WTC11 (cell line): ENCODE results near the gene PGAP6. TPM values are rescaled to one million over a fixed set of nuclear protein-coding genes. Genes with fewer than 3 reads are reported as not detected.

ENCODE experiments used
- ATAC-seq: fragments of 200-7000 bp; cut with Tn5 transposase; 2 replicates; pipeline ENCODE4 v1.10.0; 2021; ENCODE audit warnings: mild to moderate bottlenecking, moderate library complexity
- CTCF ChIA-PET: fragments of 300-600 bp; sonication (Branson Sonifier 250); formaldehyde crosslinking; loops from one replicate; lab custom pipeline; 2021; ENCODE audit warnings: antibody characterized with exemption; lab: Charles Lee
- POLR2A ChIA-PET: fragments of 350-600 bp; sonication (Branson Sonifier 250); formaldehyde crosslinking; loops from one replicate; lab custom pipeline; 2021; ENCODE audit warnings: antibody characterized with exemption; lab: Charles Lee
- DNase-seq: peaks from one replicate; pipeline ENCODE4 v3.0.0; 2021; ENCODE audit warnings: low spot score
- H3K27ac Mint-ChIP-seq: 2 replicates; pipeline ENCODE4 v1.8.0; 2021; ENCODE audit warnings: mixed read lengths
- H3K27me3 Mint-ChIP-seq: 2 replicates; pipeline ENCODE4 v1.8.0; 2021; ENCODE audit warnings: low read depth, mild to moderate bottlenecking, moderate library complexity, mixed read lengths
- H3K36me3 Mint-ChIP-seq: 2 replicates; pipeline ENCODE4 v1.8.0; 2021; ENCODE audit warnings: mixed read lengths
- H3K4me1 Mint-ChIP-seq: 2 replicates; pipeline ENCODE4 v1.8.0; 2022; ENCODE audit warnings: mixed read lengths
- H3K4me3 Mint-ChIP-seq: 2 replicates; pipeline ENCODE4 v1.8.0; 2021; ENCODE audit warnings: mild to moderate bottlenecking, moderate library complexity, mixed read lengths
- H3K9me3 Mint-ChIP-seq: 2 replicates; pipeline ENCODE4 v1.8.0; 2021; ENCODE audit warnings: mixed read lengths
- FOXK1 ChIP-seq: sonication (generic); formaldehyde crosslinking; IDR thresholded peaks from 2 replicates; pipeline ENCODE4 v1.8.0; 2022; ENCODE audit warnings: mild to moderate bottlenecking, moderate library complexity, missing genetic modification reagents
- JUN ChIP-seq: sonication (generic); formaldehyde crosslinking; IDR thresholded peaks from 2 replicates; pipeline ENCODE4 v1.8.0; 2023; ENCODE audit warnings: mild to moderate bottlenecking, missing genetic modification reagents
- NFE2L1 ChIP-seq: sonication (generic); formaldehyde crosslinking; IDR thresholded peaks from 2 replicates; pipeline ENCODE4 v1.8.1; 2023; ENCODE audit warnings: missing genetic modification reagents
- SOX15 ChIP-seq: fragments of 250-450 bp; sonication (Bioruptor Pico); IDR thresholded peaks from 2 replicates; pipeline ENCODE4 v1.9.0; 2021; ENCODE audit warnings: mild to moderate bottlenecking
- ZNF232 ChIP-seq: sonication (generic); formaldehyde crosslinking; IDR thresholded peaks from 2 replicates; pipeline ENCODE4 v1.8.0; 2022; ENCODE audit warnings: mild to moderate bottlenecking, missing genetic modification reagents
- ZNF423 ChIP-seq: fragments of 250-450 bp; sonication (Bioruptor Pico); IDR thresholded peaks from 2 replicates; pipeline ENCODE4 v2.1.2; 2022; ENCODE audit warnings: mild to moderate bottlenecking, moderate library complexity
- total RNA-seq: library from RNA; stranded (reverse); gene quantifications from 3 replicates; pipeline ENCODE4 v1.2.3, GENCODE V29; 2021
- TF ChIP-seq, protein P1 (sequence below): sonication (generic); formaldehyde crosslinking; IDR thresholded peaks from 2 replicates; pipeline ENCODE4 v1.8.0; 2022; ENCODE audit warnings: mild to moderate bottlenecking, missing genetic modification reagents
- TF ChIP-seq, protein P2 (sequence below): sonication (generic); formaldehyde crosslinking; IDR thresholded peaks from 2 replicates; pipeline ENCODE4 v1.8.1; 2023; ENCODE audit warnings: mild to moderate bottlenecking, missing genetic modification reagents
- TF ChIP-seq, protein P3 (sequence below): sonication (generic); formaldehyde crosslinking; IDR thresholded peaks from 2 replicates; pipeline ENCODE4 v1.8.0; 2023; ENCODE audit warnings: missing genetic modification reagents, mild to moderate bottlenecking, borderline replicate concordance
- TF ChIP-seq, protein P4 (sequence below): sonication (generic); formaldehyde crosslinking; IDR thresholded peaks from 2 replicates; pipeline ENCODE4 v1.8.1; 2023; ENCODE audit warnings: mild to moderate bottlenecking, missing genetic modification reagents, moderate library complexity

Gene PGAP6
- total RNA-seq, 1 experiment from 2014 or later = 108 TPM

DNA sequence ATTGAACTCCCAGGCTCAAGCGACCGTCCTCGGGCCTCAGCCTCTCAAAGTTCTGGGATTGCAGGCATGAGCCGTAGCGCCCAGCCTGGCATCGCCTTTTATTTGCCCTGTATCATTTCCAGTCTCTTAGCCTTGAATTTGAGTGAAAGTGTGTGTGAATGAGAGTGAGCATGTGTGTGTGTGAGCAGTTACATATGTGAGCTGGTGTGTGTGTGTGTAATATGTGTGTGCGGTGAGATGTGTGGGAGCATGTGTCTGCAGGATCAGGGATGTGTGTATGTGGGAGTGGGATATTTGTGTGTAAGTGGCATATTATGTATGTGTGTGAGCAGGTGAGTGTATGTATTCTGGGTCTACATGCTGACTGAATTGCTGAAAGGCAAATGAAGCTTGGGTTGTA is 49.1 kb upstream of the PGAP6 start:
- no peak overlapping the region for H3K27ac Mint-ChIP-seq
- POLR2A ChIA-PET = no interaction called here
- CTCF ChIA-PET = interaction anchor here (1.3 kb wide), 1 partner anchor 57 kb away, joined by 7 read pairs; no protein-coding TSS in a partner anchor
- H3K4me3 Mint-ChIP-seq = no peak overlapping the region
- DNase-seq (no peak), ATAC-seq (no peak)
- H3K27me3 Mint-ChIP-seq = peaks cover 14% of the 10 kb centered on the region
- H3K9me3 Mint-ChIP-seq = no peaks in the 10 kb centered on the region
- peaks cover 9% of the 10 kb centered on the region for H3K4me1 Mint-ChIP-seq
- peaks cover 2% of the 10 kb centered on the region for H3K36me3 Mint-ChIP-seq
- TF ChIP-seq ZNF232 (CRISPR knock-in tag) (no peak), SOX15 (no peak)
- TF ChIP-seq, protein P1, sequence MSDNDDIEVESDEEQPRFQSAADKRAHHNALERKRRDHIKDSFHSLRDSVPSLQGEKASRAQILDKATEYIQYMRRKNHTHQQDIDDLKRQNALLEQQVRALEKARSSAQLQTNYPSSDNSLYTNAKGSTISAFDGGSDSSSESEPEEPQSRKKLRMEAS (CRISPR knock-in tag) = no peak

DNA sequence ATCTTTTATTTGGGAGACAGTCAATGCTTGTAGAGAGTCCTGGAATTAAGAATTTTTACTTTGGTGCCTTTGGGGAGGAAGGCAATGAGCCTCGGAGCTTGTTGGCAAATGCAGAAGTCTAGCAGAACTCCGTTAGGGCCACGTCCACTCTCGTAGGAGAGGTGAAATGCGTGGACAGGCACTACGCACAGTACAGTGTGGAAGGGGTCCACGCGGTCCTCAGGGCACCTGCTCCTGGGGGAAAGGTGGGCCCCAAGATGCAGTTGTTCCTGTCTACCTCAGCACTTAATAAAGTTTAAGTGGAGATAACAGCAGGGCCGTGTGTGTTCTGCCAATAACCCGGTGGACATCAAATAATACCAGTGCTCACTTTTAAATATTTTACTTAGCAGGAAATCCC is 45.5 kb upstream of the PGAP6 start:
- peaks cover 14% of the 10 kb centered on the region for H3K4me1 Mint-ChIP-seq
- peaks cover 45% of the 10 kb centered on the region for H3K27me3 Mint-ChIP-seq
- no peak for DNase-seq
- H3K36me3 Mint-ChIP-seq = no peaks in the 10 kb centered on the region; the same call in 1 of the 2 replicates
- TF ChIP-seq FOXK1 (CRISPR knock-in tag) (no peak), NFE2L1 (no peak), JUN (CRISPR knock-in tag) (no peak)
- TF ChIP-seq, protein P1 (CRISPR knock-in tag) = no peak
- TF ChIP-seq, protein P2, sequence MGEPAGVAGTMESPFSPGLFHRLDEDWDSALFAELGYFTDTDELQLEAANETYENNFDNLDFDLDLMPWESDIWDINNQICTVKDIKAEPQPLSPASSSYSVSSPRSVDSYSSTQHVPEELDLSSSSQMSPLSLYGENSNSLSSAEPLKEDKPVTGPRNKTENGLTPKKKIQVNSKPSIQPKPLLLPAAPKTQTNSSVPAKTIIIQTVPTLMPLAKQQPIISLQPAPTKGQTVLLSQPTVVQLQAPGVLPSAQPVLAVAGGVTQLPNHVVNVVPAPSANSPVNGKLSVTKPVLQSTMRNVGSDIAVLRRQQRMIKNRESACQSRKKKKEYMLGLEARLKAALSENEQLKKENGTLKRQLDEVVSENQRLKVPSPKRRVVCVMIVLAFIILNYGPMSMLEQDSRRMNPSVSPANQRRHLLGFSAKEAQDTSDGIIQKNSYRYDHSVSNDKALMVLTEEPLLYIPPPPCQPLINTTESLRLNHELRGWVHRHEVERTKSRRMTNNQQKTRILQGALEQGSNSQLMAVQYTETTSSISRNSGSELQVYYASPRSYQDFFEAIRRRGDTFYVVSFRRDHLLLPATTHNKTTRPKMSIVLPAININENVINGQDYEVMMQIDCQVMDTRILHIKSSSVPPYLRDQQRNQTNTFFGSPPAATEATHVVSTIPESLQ = no peak
- POLR2A ChIA-PET = interaction anchor here (0.6 kb wide), 1 partner anchor 1343 kb away, joined by 3 read pairs; no protein-coding TSS in a partner anchor
- CTCF ChIA-PET = interaction anchor here (0.6 to 4.2 kb wide), 2 partner anchors 13 to 61 kb away, joined by 3 to 25 read pairs; no protein-coding TSS in a partner anchor
- ATAC-seq = no peak
- H3K9me3 Mint-ChIP-seq = no peaks in the 10 kb centered on the region
- no peak overlapping the region for H3K27ac Mint-ChIP-seq
- H3K4me3 Mint-ChIP-seq = peak overlapping the region; percentile 64

DNA sequence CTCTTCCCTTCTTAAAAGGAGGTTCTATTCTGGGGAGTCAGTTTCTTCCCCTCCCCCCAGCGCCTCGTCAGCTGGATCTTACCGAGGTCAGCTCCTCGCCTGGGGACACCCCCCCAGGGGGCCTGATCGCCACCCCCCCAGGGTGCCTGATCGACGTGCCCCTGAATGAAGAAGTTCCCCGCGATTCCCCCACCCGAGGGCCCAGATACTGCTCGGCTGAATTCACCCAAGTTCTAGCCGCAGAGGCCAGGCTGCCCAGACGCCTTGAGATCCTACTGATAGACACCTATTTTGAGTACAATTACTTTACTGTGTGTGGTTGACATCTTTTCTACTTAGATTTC is 45.1 kb upstream of the PGAP6 start:
- DNase-seq = no peak
- H3K4me3 Mint-ChIP-seq = peak overlapping the region; percentile 64
- ChIA-PET CTCF (interaction anchor here (0.8 to 4.2 kb wide), 3 partner anchors 25 to 61 kb away, joined by 3 to 25 read pairs (median 10); partner anchors contain the start of gene DECR2), POLR2A (no interaction called here)
- peaks cover 49% of the 10 kb centered on the region for H3K27me3 Mint-ChIP-seq
- no peak overlapping the region for H3K27ac Mint-ChIP-seq
- no peaks in the 10 kb centered on the region for H3K9me3 Mint-ChIP-seq
- no peak for ATAC-seq
- TF ChIP-seq, protein P3, sequence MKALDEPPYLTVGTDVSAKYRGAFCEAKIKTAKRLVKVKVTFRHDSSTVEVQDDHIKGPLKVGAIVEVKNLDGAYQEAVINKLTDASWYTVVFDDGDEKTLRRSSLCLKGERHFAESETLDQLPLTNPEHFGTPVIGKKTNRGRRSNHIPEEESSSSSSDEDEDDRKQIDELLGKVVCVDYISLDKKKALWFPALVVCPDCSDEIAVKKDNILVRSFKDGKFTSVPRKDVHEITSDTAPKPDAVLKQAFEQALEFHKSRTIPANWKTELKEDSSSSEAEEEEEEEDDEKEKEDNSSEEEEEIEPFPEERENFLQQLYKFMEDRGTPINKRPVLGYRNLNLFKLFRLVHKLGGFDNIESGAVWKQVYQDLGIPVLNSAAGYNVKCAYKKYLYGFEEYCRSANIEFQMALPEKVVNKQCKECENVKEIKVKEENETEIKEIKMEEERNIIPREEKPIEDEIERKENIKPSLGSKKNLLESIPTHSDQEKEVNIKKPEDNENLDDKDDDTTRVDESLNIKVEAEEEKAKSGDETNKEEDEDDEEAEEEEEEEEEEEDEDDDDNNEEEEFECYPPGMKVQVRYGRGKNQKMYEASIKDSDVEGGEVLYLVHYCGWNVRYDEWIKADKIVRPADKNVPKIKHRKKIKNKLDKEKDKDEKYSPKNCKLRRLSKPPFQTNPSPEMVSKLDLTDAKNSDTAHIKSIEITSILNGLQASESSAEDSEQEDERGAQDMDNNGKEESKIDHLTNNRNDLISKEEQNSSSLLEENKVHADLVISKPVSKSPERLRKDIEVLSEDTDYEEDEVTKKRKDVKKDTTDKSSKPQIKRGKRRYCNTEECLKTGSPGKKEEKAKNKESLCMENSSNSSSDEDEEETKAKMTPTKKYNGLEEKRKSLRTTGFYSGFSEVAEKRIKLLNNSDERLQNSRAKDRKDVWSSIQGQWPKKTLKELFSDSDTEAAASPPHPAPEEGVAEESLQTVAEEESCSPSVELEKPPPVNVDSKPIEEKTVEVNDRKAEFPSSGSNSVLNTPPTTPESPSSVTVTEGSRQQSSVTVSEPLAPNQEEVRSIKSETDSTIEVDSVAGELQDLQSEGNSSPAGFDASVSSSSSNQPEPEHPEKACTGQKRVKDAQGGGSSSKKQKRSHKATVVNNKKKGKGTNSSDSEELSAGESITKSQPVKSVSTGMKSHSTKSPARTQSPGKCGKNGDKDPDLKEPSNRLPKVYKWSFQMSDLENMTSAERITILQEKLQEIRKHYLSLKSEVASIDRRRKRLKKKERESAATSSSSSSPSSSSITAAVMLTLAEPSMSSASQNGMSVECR (CRISPR knock-in tag) = 0 out of 2 replicates have a peak, but pooled peaks have one; percentile 1
- peak; percentile 49; the same call in 1 of the 2 replicates for TF ChIP-seq ZNF423 (CRISPR knock-in tag)
- TF ChIP-seq, protein P4, sequence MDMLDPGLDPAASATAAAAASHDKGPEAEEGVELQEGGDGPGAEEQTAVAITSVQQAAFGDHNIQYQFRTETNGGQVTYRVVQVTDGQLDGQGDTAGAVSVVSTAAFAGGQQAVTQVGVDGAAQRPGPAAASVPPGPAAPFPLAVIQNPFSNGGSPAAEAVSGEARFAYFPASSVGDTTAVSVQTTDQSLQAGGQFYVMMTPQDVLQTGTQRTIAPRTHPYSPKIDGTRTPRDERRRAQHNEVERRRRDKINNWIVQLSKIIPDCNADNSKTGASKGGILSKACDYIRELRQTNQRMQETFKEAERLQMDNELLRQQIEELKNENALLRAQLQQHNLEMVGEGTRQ (CRISPR knock-in tag) = no peak
- H3K36me3 Mint-ChIP-seq = no peaks in the 10 kb centered on the region; the same call in 1 of the 2 replicates
- H3K4me1 Mint-ChIP-seq = peaks cover 14% of the 10 kb centered on the region
